GM23248 (cell line): ENCODE measurements around the gene RAB8B. TPM values are rescaled to one million over a fixed set of nuclear protein-coding genes. Genes with fewer than 3 reads are reported as not detected.

Source experiments
- DNase-seq: peaks from one replicate; pipeline ENCODE4 v3.0.0-alpha.2; 2015
- H2AFZ ChIP-seq: fragments of 200-600 bp; sonication (generic); 2 replicates; pipeline ENCODE4 v1.6.1; 2016; ENCODE audit warnings: antibody characterized with exemption
- H3F3A ChIP-seq: fragments of 200-600 bp; sonication (generic); 2 replicates; pipeline ENCODE4 v1.6.1; 2016; ENCODE audit warnings: mild to moderate bottlenecking, antibody characterized with exemption, mixed run types; ENCODE audit not compliant: insufficient read depth
- H3K27ac ChIP-seq: fragments of 200-600 bp; sonication (generic); 2 replicates; pipeline ENCODE4 v1.5.1; 2016; ENCODE audit warnings: mild to moderate bottlenecking
- H3K27me3 ChIP-seq: fragments of 200-600 bp; sonication (generic); replicated peaks from 2 replicates; pipeline ENCODE4 v1.6.1; 2016; ENCODE audit warnings: mild to moderate bottlenecking; ENCODE audit not compliant: insufficient read depth
- H3K36me3 ChIP-seq: fragments of 200-600 bp; sonication (generic); 2 replicates; pipeline ENCODE4 v1.6.1; 2016; ENCODE audit warnings: low read depth, mild to moderate bottlenecking
- H3K4me1 ChIP-seq: fragments of 200-600 bp; sonication (generic); 2 replicates; pipeline ENCODE4 v1.6.1; 2016; ENCODE audit warnings: mild to moderate bottlenecking; ENCODE audit not compliant: insufficient read depth
- H3K4me2 ChIP-seq: fragments of 200-600 bp; sonication (generic); one replicate; pipeline ENCODE4 v1.6.1; 2016; ENCODE audit warnings: mild to moderate bottlenecking; ENCODE audit not compliant: unreplicated experiment
- H3K4me3 ChIP-seq: fragments of 200-600 bp; sonication (generic); 2 replicates; pipeline ENCODE4 v1.5.1; 2016; ENCODE audit warnings: mild to moderate bottlenecking
- H3K79me2 ChIP-seq: fragments of 200-600 bp; sonication (generic); 2 replicates; pipeline ENCODE4 v1.6.1; 2016; ENCODE audit warnings: mild to moderate bottlenecking; ENCODE audit not compliant: insufficient read depth
- H3K9ac ChIP-seq: fragments of 200-600 bp; sonication (generic); 2 replicates; pipeline ENCODE4 v1.6.1; 2016; ENCODE audit warnings: mild to moderate bottlenecking
- H3K9me2 ChIP-seq: fragments of 200-600 bp; sonication (generic); 2 replicates; pipeline ENCODE4 v1.6.1; 2016; ENCODE audit warnings: mixed run types, mild to moderate bottlenecking, moderate library complexity; ENCODE audit not compliant: insufficient read depth
- H3K9me3 ChIP-seq: fragments of 200-600 bp; sonication (generic); one replicate; pipeline ENCODE4 v1.6.1; 2017; ENCODE audit warnings: low read depth
- H4K20me1 ChIP-seq: fragments of 200-600 bp; sonication (generic); 2 replicates; pipeline ENCODE4 v1.6.0; 2016; ENCODE audit not compliant: insufficient read depth
- EZH2 ChIP-seq: fragments of 200-600 bp; sonication (generic); IDR thresholded peaks from 2 replicates; pipeline ENCODE4 v1.6.1; 2018; ENCODE audit warnings: antibody characterized with exemption, mild to moderate bottlenecking; ENCODE audit not compliant: insufficient read depth, poor library complexity, severe bottlenecking
- EZH2phosphoT487 ChIP-seq: fragments of 200-600 bp; sonication (generic); IDR thresholded peaks from 2 replicates; pipeline ENCODE4 v1.6.1; 2018; ENCODE audit warnings: antibody characterized with exemption, moderate library complexity, mild to moderate bottlenecking, low read depth; ENCODE audit not compliant: insufficient read depth
- WGBS, 2 experiments: methylation state at CpG; one replicate each; pipeline ENCODE4 v1.1.6; 2015 to 2017; ENCODE audit warnings: low lambda C conversion rate in 2 of 2, low coverage in 1 of 2; ENCODE audit errors: missing lambda C conversion rate in 2 of 2; 5-methylcytosine and 5-hydroxymethylcytosine counted together
- in situ Hi-C: fragments of 300-500 bp; cut with MboI; formaldehyde crosslinking; loops from 2 replicates; pipeline ENCODE4 v1.15.0; 2020
- polyA plus RNA-seq: library from polyadenylated mRNA; unstranded; fragments of >200 nt; fragmentation: Nextera tagmentation; extraction: Ambion mirVana; gene quantifications from 2 replicates; pipeline ENCODE4 v1.2.1, GENCODE V29; 2016
- total RNA-seq: library from RNA; depleted of rRNA; stranded (reverse); fragments of >200 nt; shearing (Covaris generic); gene quantifications from 2 replicates; pipeline ENCODE4 v1.2.3, GENCODE V29; 2014

Gene RAB8B
- total and polyA plus RNA-seq, 2 experiments from 2014 or later: 43.6 to 54.3 TPM

DNA sequence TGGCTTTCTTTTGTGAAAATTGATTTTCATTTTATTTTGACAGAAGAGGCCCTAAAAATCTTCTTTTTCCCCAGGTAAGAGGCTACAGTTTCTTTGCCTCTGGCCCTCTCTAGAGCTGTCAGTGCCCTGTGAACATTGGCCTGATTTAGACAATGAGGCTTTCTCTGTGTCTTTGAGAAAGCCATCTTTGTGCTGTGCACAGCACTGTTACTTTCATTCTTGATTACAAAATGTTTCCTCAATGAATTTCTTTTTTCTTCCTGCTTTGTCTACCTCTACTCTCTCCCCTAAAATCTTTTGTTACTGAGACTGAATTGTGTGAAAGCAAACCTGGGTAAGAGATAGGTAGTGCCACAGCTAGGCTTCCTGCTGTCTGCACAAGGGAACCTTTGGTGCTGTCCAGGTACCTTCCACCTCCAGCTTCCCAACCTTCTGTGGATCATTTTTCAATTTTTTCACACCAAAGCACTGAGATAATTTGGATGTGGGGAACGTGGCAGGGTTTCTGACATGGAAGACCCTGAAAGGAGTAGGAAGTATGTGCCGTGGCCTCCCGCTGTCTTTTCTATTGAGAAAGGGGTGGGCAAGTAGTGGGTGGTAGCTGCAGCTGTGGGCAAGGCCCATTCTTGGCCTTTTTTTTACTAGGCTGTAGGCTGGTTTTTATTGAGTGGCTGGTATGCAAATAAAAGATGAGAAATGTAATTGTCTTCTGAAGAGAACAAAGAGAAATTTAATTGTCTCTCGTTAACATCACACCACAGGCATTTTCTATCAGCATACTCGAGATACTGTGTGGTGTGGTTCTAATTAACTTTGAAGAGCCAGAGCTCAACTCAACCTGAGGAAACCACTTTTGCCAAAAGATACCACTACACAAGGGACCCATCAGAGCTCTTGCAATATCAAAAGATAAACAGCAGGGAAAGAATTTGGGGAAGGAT lies 21.0 kb downstream of the RAB8B start:
- Histone ChIP-seq H3K27ac (no peak overlapping the region), H3K4me1 (peaks cover 40% of the 10 kb centered on the region), H3K9ac (no peak overlapping the region), H4K20me1 (no peaks in the 10 kb centered on the region), H3K36me3 (no peaks in the 10 kb centered on the region), H2AFZ (no peak overlapping the region), H3K4me2 (no peak overlapping the region), H3K9me3 (no peaks in the 10 kb centered on the region), H3K4me3 (no peak overlapping the region), H3K9me2 (no peaks in the 10 kb centered on the region), H3K27me3 (no peaks in the 10 kb centered on the region), H3K79me2 (peaks cover 84% of the 10 kb centered on the region), H3F3A (peaks cover 46% of the 10 kb centered on the region)
- no peak for TF ChIP-seq EZH2phosphoT487
- TF ChIP-seq EZH2: no peak
- 60 to 64% methylated on average over 5 of the region's 5 CpGs for WGBS, 2 experiments
- in situ Hi-C loops: no loop called here
- no peak for DNase-seq

- Histone ChIP-seq H3K79me2 (peaks cover 84% of the 10 kb centered on the region), H3F3A (peaks cover 46% of the 10 kb centered on the region), H4K20me1 (no peaks in the 10 kb centered on the region), H3K4me1 (peaks cover 40% of the 10 kb centered on the region), H3K9ac (no peak overlapping the region), H3K4me2 (no peak overlapping the region), H3K36me3 (no peaks in the 10 kb centered on the region), H3K27me3 (no peaks in the 10 kb centered on the region), H3K9me3 (no peaks in the 10 kb centered on the region), H3K27ac (no peak overlapping the region; the same call in 1 of the 2 replicates), H2AFZ (no peak overlapping the region), H3K4me3 (no peak overlapping the region), H3K9me2 (no peaks in the 10 kb centered on the region)
- in situ Hi-C loops: no loop called here
- DNase-seq: no peak
- TF ChIP-seq EZH2: no peak
- TF ChIP-seq EZH2phosphoT487: no peak
- 51 to 56% methylated on average over 3 of the region's 3 CpGs for WGBS, 2 experiments
Measured at GRCh38 chr15:63211092-63211490, 21.7 kb downstream of the RAB8B start.

DNA sequence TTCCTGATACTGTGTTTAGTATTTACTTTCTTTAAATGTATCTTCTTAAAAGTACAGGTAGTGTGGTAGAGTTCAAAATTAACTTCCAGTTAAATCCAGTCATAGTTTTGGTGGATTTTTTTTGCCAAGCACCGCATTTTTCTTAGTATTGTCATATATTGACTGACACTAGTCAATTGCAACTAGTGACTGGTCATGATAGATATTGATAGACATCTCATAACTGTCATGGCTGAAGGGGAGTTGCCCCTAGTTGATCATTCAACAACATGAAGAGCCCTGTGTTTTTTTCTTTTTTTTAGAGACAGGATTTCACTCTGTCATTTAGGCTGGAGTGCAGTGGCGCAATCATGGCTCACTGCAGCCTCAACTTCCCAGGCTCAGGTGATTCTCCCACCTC lies 22.1 kb downstream of the RAB8B start:
- H3K4me2 ChIP-seq: peak overlapping the region; percentile 51

GRCh38 chr15:63212050-63213004 lies 22.9 kb downstream of the RAB8B start:
- no peaks in the 10 kb centered on the region for H4K20me1 ChIP-seq
- in situ Hi-C loops: no loop called here
- H3K9me2 ChIP-seq: no peaks in the 10 kb centered on the region
- H3K27ac ChIP-seq: peak overlapping the region; percentile 80
- WGBS, 2 experiments: 13% methylated on average over 10 of the region's 10 CpGs
- peak; percentile 80 for DNase-seq
- peaks cover 84% of the 10 kb centered on the region for H3K79me2 ChIP-seq
- H3F3A ChIP-seq: peaks cover 49% of the 10 kb centered on the region
- peak overlapping the region; percentile 58 for H3K9ac ChIP-seq
- H2AFZ ChIP-seq: no peak overlapping the region
- no peaks in the 10 kb centered on the region for H3K27me3 ChIP-seq
- TF ChIP-seq EZH2 (no peak), EZH2phosphoT487 (no peak)
- H3K36me3 ChIP-seq: no peaks in the 10 kb centered on the region
- H3K4me2 ChIP-seq: peak overlapping the region; percentile 51
- H3K9me3 ChIP-seq: no peaks in the 10 kb centered on the region
- H3K4me3 ChIP-seq: peak overlapping the region; percentile 29
- peaks cover 47% of the 10 kb centered on the region for H3K4me1 ChIP-seq

More for the DNA sequence above, 22.1 kb downstream of the RAB8B start:
- Histone ChIP-seq H3K27ac (peak overlapping the region; percentile 80), H4K20me1 (no peaks in the 10 kb centered on the region), H3K79me2 (peaks cover 84% of the 10 kb centered on the region), H3K4me1 (peaks cover 40% of the 10 kb centered on the region), H3K9me3 (no peaks in the 10 kb centered on the region), H3F3A (peaks cover 46% of the 10 kb centered on the region), H3K9ac (peak overlapping the region; percentile 58), H2AFZ (no peak overlapping the region), H3K9me2 (no peaks in the 10 kb centered on the region), H3K4me3 (peak overlapping the region; percentile 29; the same call in 1 of the 2 replicates), H3K36me3 (no peaks in the 10 kb centered on the region), H3K27me3 (no peaks in the 10 kb centered on the region)
- WGBS, 2 experiments: 96 to 98% methylated on average over 2 of the region's 2 CpGs
- TF ChIP-seq EZH2phosphoT487: no peak
- TF ChIP-seq EZH2: no peak
- in situ Hi-C loops: no loop called here
- DNase-seq: no peak
